Measurements from ENCODE around the gene OCRL.

The OCRL gene

GRCh38 chrX:129600981-129601424 is 60.9 kb downstream of the OCRL start:
- POLR2A ChIA-PET: no interaction called here
- TF ChIP-seq CTCF (IDR thresholded peaks at IDR 0.05; ENCODE audit: control extremely low read depth, extremely low read depth, low read depth, missing control alignments): peak; percentile 45
- CTCF ChIA-PET: interaction anchor here (0.6 to 2.8 kb wide), 9 partner anchors 9 to 661 kb away, joined by 3 to 16 read pairs (median 3); no protein-coding TSS in a partner anchor
- no peak for DNase-seq (ENCODE audit: extremely low spot score)

- ChIA-PET POLR2A (no interaction called here), CTCF (interaction anchor here (1.0 kb wide), 2 partner anchors 119 to 217 kb away, joined by 3 to 6 read pairs; no protein-coding TSS in a partner anchor)
- peak; percentile 71 for DNase-seq (ENCODE audit: extremely low spot score)
- peak; percentile 60 for TF ChIP-seq CTCF (IDR thresholded peaks at IDR 0.05; ENCODE audit: control extremely low read depth, extremely low read depth, low read depth, missing control alignments)
Observed at GRCh38 chrX:129606918-129607317, 66.9 kb downstream of the OCRL start.

- POLR2A ChIA-PET: no interaction called here
- no peak for TF ChIP-seq CTCF (IDR thresholded peaks at IDR 0.05; ENCODE audit: control extremely low read depth, extremely low read depth, low read depth, missing control alignments)
- CTCF ChIA-PET: interaction anchor here (1.2 to 2.7 kb wide), 7 partner anchors 9 to 452 kb away, joined by 3 to 17 read pairs (median 4); no protein-coding TSS in a partner anchor
- DNase-seq (ENCODE audit: extremely low spot score): no peak
Observed at GRCh38 chrX:129608496-129608895, 68.4 kb downstream of the OCRL start.

- ChIA-PET CTCF (interaction anchor here (1.2 to 2.7 kb wide), 8 partner anchors 8 to 419 kb away, joined by 3 to 17 read pairs (median 4); no protein-coding TSS in a partner anchor), POLR2A (no interaction called here)
- no peak for TF ChIP-seq CTCF (IDR thresholded peaks at IDR 0.05; ENCODE audit: control extremely low read depth, extremely low read depth, low read depth, missing control alignments)
- no peak for DNase-seq (ENCODE audit: extremely low spot score)
Observed at GRCh38 chrX:129609395-129609794, 69.3 kb downstream of the OCRL start.

- TF ChIP-seq CTCF (IDR thresholded peaks at IDR 0.05; ENCODE audit: control extremely low read depth, extremely low read depth, low read depth, missing control alignments): no peak
- ChIA-PET POLR2A (no interaction called here), CTCF (interaction anchor here (1.2 kb wide), 1 partner anchor 448 kb away, joined by 5 read pairs; no protein-coding TSS in a partner anchor)
- DNase-seq (ENCODE audit: extremely low spot score): no peak
Observed at GRCh38 chrX:129612396-129612795, 72.3 kb downstream of the OCRL start.

- no peak for TF ChIP-seq CTCF (IDR thresholded peaks at IDR 0.05; ENCODE audit: control extremely low read depth, extremely low read depth, low read depth, missing control alignments)
- ChIA-PET CTCF (no interaction called here), POLR2A (no interaction called here)
- DNase-seq (ENCODE audit: extremely low spot score): no peak
Observed at GRCh38 chrX:129613596-129613995, 73.5 kb downstream of the OCRL start.

Data from GM10248 (cell line).